ENCODE measurements around the gene ANKK1. TPM values are rescaled to one million over a fixed set of nuclear protein-coding genes. Genes with fewer than 3 reads are reported as not detected.

Gene ANKK1
- total RNA-seq, 1 experiment from 2014 or later = 0.67 TPM

- Histone ChIP-seq H2AFZ (ENCODE audit: low read length) (no peak overlapping the region), H3K9me3 (ENCODE audit: low read length) (no peaks in the 10 kb centered on the region), H3K4me2 (ENCODE audit: low read depth, low read length, poor library complexity, severe bottlenecking) (no peak overlapping the region), H3K9me2 (replicated peaks; ENCODE audit: insufficient read depth, low read length) (no peaks in the 10 kb centered on the region), H4K20me1 (ENCODE audit: insufficient read depth, low read depth, low read length) (no peaks in the 10 kb centered on the region), H3K4me3 (ENCODE audit: low read length) (no peak overlapping the region), H3K79me2 (ENCODE audit: low read length) (no peaks in the 10 kb centered on the region), H3K9ac (ENCODE audit: low read length) (no peak overlapping the region), H3K27ac (ENCODE audit: low read length) (no peak overlapping the region), H3K27me3 (ENCODE audit: low read length) (no peaks in the 10 kb centered on the region), H3K4me1 (ENCODE audit: low read length) (peaks cover 13% of the 10 kb centered on the region), H3K36me3 (ENCODE audit: insufficient read depth, low read length) (no peaks in the 10 kb centered on the region)
- DNase-seq = no peak
These were observed 14.3 kb upstream of the ANKK1 start for GRCh38 chr11:113373306-113373705.

DNA sequence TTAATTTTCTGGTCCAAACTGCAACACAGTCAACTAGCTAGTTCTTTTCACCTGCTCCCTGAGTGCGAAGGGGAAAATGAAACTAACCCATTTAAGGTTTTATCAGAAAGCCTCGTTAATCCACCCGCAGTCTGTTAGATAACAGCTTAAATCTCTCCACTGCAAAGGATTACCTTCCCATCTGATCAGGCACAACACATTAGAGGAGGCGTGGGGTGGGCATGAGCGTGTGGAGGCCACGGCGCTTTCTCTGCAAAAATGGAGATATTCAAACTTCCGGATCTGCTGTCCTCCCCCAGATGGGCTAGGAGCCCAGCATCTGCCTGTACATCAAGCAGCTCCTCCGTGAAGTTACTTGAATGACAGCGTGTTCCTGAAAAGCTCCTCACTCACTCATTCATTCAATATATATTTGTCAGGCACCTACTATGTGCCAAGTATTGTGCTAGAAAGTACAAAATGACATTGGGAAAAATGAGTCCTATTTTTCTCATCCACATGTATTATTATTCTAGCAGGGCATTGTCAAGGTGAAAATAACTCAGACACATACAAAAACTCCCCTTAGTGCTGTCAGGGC lies 13.5 kb upstream of the ANKK1 start:
- no peak overlapping the region for H2AFZ ChIP-seq (ENCODE audit: low read length)
- no peaks in the 10 kb centered on the region for H3K9me2 ChIP-seq (replicated peaks; ENCODE audit: insufficient read depth, low read length)
- H3K9ac ChIP-seq (ENCODE audit: low read length) = no peak overlapping the region
- H3K4me2 ChIP-seq (ENCODE audit: low read depth, low read length, poor library complexity, severe bottlenecking) = no peak overlapping the region
- H4K20me1 ChIP-seq (ENCODE audit: insufficient read depth, low read depth, low read length) = no peaks in the 10 kb centered on the region
- no peaks in the 10 kb centered on the region for H3K9me3 ChIP-seq (ENCODE audit: low read length)
- no peak overlapping the region for H3K27ac ChIP-seq (ENCODE audit: low read length)
- H3K36me3 ChIP-seq (ENCODE audit: insufficient read depth, low read length) = no peaks in the 10 kb centered on the region
- no peaks in the 10 kb centered on the region for H3K27me3 ChIP-seq (ENCODE audit: low read length)
- H3K79me2 ChIP-seq (ENCODE audit: low read length) = no peaks in the 10 kb centered on the region
- peaks cover 13% of the 10 kb centered on the region for H3K4me1 ChIP-seq (ENCODE audit: low read length)
- DNase-seq = no peak
- no peak overlapping the region for H3K4me3 ChIP-seq (ENCODE audit: low read length)

- H3K36me3 ChIP-seq (ENCODE audit: insufficient read depth, low read length) = no peaks in the 10 kb centered on the region
- no peaks in the 10 kb centered on the region for H3K9me2 ChIP-seq (replicated peaks; ENCODE audit: insufficient read depth, low read length)
- no peaks in the 10 kb centered on the region for H3K79me2 ChIP-seq (ENCODE audit: low read length)
- H2AFZ ChIP-seq (ENCODE audit: low read length) = 0 out of 2 replicates have a peak overlapping the region, but pooled peaks have one; percentile 62
- no peak overlapping the region for H3K4me3 ChIP-seq (ENCODE audit: low read length)
- no peaks in the 10 kb centered on the region for H4K20me1 ChIP-seq (ENCODE audit: insufficient read depth, low read depth, low read length)
- H3K4me1 ChIP-seq (ENCODE audit: low read length) = peaks cover 13% of the 10 kb centered on the region
- peak; percentile 58 for DNase-seq
- H3K4me2 ChIP-seq (ENCODE audit: low read depth, low read length, poor library complexity, severe bottlenecking) = no peak overlapping the region
- H3K27ac ChIP-seq (ENCODE audit: low read length) = peak overlapping the region; percentile 35; the same call in 1 of the 2 replicates
- H3K9ac ChIP-seq (ENCODE audit: low read length) = no peak overlapping the region
- no peaks in the 10 kb centered on the region for H3K27me3 ChIP-seq (ENCODE audit: low read length)
- H3K9me3 ChIP-seq (ENCODE audit: low read length) = no peaks in the 10 kb centered on the region
These were observed 12.2 kb upstream of the ANKK1 start for GRCh38 chr11:113375402-113375801.

DNA sequence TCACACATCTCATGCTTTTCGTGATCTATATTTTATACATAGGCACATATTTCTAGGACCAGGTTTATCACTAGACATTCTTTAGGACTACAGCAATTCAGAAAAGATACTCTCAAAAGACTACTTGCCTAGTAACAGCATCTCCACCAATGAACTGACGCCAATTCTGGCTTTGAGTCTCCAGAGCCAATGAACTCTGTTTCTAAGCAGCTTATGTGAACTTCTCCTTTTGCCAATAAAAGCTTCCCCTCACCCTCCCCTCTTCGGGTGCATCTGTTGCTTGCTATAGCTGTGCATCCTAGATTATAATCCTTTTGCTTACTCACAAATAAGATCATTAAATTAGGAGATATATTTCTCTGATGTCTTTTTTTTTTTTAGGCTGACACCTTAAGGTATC lies 11.4 kb upstream of the ANKK1 start:
- Histone ChIP-seq H3K4me2 (ENCODE audit: low read depth, low read length, poor library complexity, severe bottlenecking) (peak overlapping the region; percentile 29), H3K4me3 (ENCODE audit: low read length) (no peak overlapping the region), H3K27ac (ENCODE audit: low read length) (0 out of 2 replicates have a peak overlapping the region, but pooled peaks have one; percentile 35), H3K9me2 (replicated peaks; ENCODE audit: insufficient read depth, low read length) (no peaks in the 10 kb centered on the region), H3K9ac (ENCODE audit: low read length) (no peak overlapping the region), H3K79me2 (ENCODE audit: low read length) (no peaks in the 10 kb centered on the region), H4K20me1 (ENCODE audit: insufficient read depth, low read depth, low read length) (no peaks in the 10 kb centered on the region), H3K27me3 (ENCODE audit: low read length) (no peaks in the 10 kb centered on the region), H3K4me1 (ENCODE audit: low read length) (peaks cover 13% of the 10 kb centered on the region), H3K9me3 (ENCODE audit: low read length) (no peaks in the 10 kb centered on the region), H2AFZ (ENCODE audit: low read length) (0 out of 2 replicates have a peak overlapping the region, but pooled peaks have one; percentile 60), H3K36me3 (ENCODE audit: insufficient read depth, low read length) (no peaks in the 10 kb centered on the region)
- DNase-seq = peak; percentile 84

DNA sequence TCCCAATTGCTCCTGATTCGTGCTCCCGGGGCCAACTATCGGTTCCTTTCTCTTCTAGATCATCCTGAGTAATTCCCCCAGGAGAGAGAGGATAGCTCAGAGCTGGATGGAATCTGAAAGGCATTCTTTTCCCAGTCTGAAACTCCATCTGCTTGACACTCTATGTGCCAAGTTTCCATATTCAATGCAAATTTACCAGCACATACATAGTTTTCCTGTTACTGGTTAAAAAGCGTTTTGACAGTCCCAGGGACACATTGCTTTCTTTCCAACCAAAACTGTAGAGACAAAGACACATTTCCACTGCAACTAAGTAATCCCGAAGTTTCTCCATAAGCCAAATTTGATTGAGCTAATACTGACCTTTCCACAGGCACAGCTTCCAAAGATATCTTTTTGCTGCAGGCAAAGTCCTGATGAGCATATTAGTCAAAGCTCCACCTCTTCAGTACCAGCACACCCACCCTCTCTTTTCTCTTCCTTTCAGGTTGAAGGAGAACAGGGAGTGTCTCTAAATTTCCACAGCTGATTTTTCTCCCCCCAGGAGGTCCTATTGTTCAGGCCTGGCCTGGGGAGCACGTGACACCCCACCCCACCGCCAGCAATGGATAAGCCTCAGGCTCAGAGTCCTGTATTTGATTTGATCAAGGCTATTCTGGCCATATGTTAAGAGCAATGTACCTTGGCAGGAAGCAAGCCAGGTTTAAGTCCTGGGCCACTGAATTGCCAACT lies 9.7 kb upstream of the ANKK1 start:
- no peaks in the 10 kb centered on the region for H3K9me2 ChIP-seq (replicated peaks; ENCODE audit: insufficient read depth, low read length)
- H3K4me3 ChIP-seq (ENCODE audit: low read length) = no peak overlapping the region
- no peak overlapping the region for H3K27ac ChIP-seq (ENCODE audit: low read length)
- no peak overlapping the region for H3K9ac ChIP-seq (ENCODE audit: low read length)
- H3K27me3 ChIP-seq (ENCODE audit: low read length) = no peaks in the 10 kb centered on the region
- H2AFZ ChIP-seq (ENCODE audit: low read length) = no peak overlapping the region
- no peak for DNase-seq
- no peaks in the 10 kb centered on the region for H3K36me3 ChIP-seq (ENCODE audit: insufficient read depth, low read length)
- no peak overlapping the region for H3K4me2 ChIP-seq (ENCODE audit: low read depth, low read length, poor library complexity, severe bottlenecking)
- no peaks in the 10 kb centered on the region for H3K79me2 ChIP-seq (ENCODE audit: low read length)
- no peaks in the 10 kb centered on the region for H4K20me1 ChIP-seq (ENCODE audit: insufficient read depth, low read depth, low read length)
- H3K9me3 ChIP-seq (ENCODE audit: low read length) = no peaks in the 10 kb centered on the region
- peaks cover 13% of the 10 kb centered on the region for H3K4me1 ChIP-seq (ENCODE audit: low read length)

DNA sequence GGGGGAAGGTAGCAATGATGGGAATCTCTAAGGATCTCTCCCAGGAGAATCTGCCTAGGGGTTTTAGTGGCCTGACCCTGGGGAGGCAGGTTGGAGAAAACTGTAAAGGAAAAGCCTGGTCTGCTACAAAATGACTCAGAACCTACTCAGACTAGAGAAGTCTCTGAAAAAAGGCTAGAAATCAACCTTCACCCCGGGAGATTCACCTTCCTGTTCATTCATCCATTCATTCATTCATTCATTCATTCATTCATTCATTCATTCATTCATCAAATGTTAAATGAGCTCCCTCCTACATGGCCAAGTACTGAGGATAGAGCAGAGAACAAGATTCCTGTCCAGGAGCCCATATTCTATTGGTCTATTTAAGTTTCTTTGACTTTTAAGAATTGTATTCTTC lies 8.9 kb upstream of the ANKK1 start:
- no peaks in the 10 kb centered on the region for H3K9me3 ChIP-seq (ENCODE audit: low read length)
- H3K27me3 ChIP-seq (ENCODE audit: low read length) = no peaks in the 10 kb centered on the region

GRCh38 chr11:113382121-113382520 lies 5.5 kb upstream of the ANKK1 start:
- no peaks in the 10 kb centered on the region for H3K79me2 ChIP-seq (ENCODE audit: low read length)
- no peaks in the 10 kb centered on the region for H4K20me1 ChIP-seq (ENCODE audit: insufficient read depth, low read depth, low read length)
- no peak overlapping the region for H2AFZ ChIP-seq (ENCODE audit: low read length)
- no peak overlapping the region for H3K27ac ChIP-seq (ENCODE audit: low read length)
- no peak overlapping the region for H3K4me2 ChIP-seq (ENCODE audit: low read depth, low read length, poor library complexity, severe bottlenecking)
- no peak overlapping the region for H3K4me3 ChIP-seq (ENCODE audit: low read length)
- H3K27me3 ChIP-seq (ENCODE audit: low read length) = no peaks in the 10 kb centered on the region
- DNase-seq = no peak
- no peaks in the 10 kb centered on the region for H3K9me3 ChIP-seq (ENCODE audit: low read length)
- no peaks in the 10 kb centered on the region for H3K9me2 ChIP-seq (replicated peaks; ENCODE audit: insufficient read depth, low read length)
- H3K9ac ChIP-seq (ENCODE audit: low read length) = no peak overlapping the region
- H3K4me1 ChIP-seq (ENCODE audit: low read length) = no peaks in the 10 kb centered on the region
- H3K36me3 ChIP-seq (ENCODE audit: insufficient read depth, low read length) = no peaks in the 10 kb centered on the region

More for the DNA sequence above, 8.9 kb upstream of the ANKK1 start:
- Histone ChIP-seq H3K9ac (ENCODE audit: low read length) (no peak overlapping the region), H3K36me3 (ENCODE audit: insufficient read depth, low read length) (no peaks in the 10 kb centered on the region), H4K20me1 (ENCODE audit: insufficient read depth, low read depth, low read length) (no peaks in the 10 kb centered on the region), H3K4me2 (ENCODE audit: low read depth, low read length, poor library complexity, severe bottlenecking) (no peak overlapping the region), H3K4me3 (ENCODE audit: low read length) (no peak overlapping the region), H3K9me2 (replicated peaks; ENCODE audit: insufficient read depth, low read length) (no peaks in the 10 kb centered on the region), H3K27ac (ENCODE audit: low read length) (no peak overlapping the region), H3K4me1 (ENCODE audit: low read length) (peaks cover 13% of the 10 kb centered on the region), H3K79me2 (ENCODE audit: low read length) (no peaks in the 10 kb centered on the region), H2AFZ (ENCODE audit: low read length) (no peak overlapping the region)
- DNase-seq = no peak

- no peaks in the 10 kb centered on the region for H3K4me1 ChIP-seq (ENCODE audit: low read length)
- no peak overlapping the region for H3K27ac ChIP-seq (ENCODE audit: low read length)
- no peaks in the 10 kb centered on the region for H4K20me1 ChIP-seq (ENCODE audit: insufficient read depth, low read depth, low read length)
- H3K9me2 ChIP-seq (replicated peaks; ENCODE audit: insufficient read depth, low read length) = no peaks in the 10 kb centered on the region
- no peak for DNase-seq
- H3K4me3 ChIP-seq (ENCODE audit: low read length) = no peak overlapping the region
- H2AFZ ChIP-seq (ENCODE audit: low read length) = no peak overlapping the region
- H3K79me2 ChIP-seq (ENCODE audit: low read length) = no peaks in the 10 kb centered on the region
- H3K9me3 ChIP-seq (ENCODE audit: low read length) = no peaks in the 10 kb centered on the region
- H3K9ac ChIP-seq (ENCODE audit: low read length) = no peak overlapping the region
- no peaks in the 10 kb centered on the region for H3K36me3 ChIP-seq (ENCODE audit: insufficient read depth, low read length)
- no peaks in the 10 kb centered on the region for H3K27me3 ChIP-seq (ENCODE audit: low read length)
- H3K4me2 ChIP-seq (ENCODE audit: low read depth, low read length, poor library complexity, severe bottlenecking) = no peak overlapping the region
These were observed 3.0 kb upstream of the ANKK1 start for GRCh38 chr11:113384551-113384950.

Measured in Karpas-422 (cell line).